ENCODE measurements around the gene UBP1.

UBP1 gene

DNA sequence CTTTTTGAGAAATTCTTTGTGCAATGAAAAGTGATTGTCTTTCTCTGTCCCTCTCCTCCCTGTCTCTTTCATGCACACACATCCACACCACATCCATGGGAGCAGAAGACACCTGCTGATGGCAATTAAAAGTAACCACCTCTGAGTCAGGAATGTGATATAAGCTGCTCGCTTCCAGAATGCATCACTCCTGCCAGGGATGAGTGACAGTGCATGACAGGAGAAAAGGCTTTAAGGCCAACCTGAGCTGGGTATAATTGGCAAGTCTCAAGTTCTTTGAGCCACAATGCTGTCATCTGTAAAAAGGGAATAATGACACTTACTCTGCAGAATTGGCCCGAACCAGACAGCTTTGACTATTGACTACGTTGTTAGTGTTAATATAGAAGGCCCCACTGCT is 59.6 kb downstream of the UBP1 start:
- no peaks in the 10 kb centered on the region for H3K9me3 ChIP-seq (ENCODE audit: control insufficient read depth, low read length)
- H3K36me3 ChIP-seq (ENCODE audit: control insufficient read depth, insufficient read depth, low read length) = no peaks in the 10 kb centered on the region
- no peaks in the 10 kb centered on the region for H3K4me1 ChIP-seq (ENCODE audit: control insufficient read depth, insufficient read depth, low read length)
- H3K27me3 ChIP-seq (ENCODE audit: control insufficient read depth, insufficient read depth, low read length) = no peaks in the 10 kb centered on the region
- no peak overlapping the region for H3K4me3 ChIP-seq (ENCODE audit: low read length)
- no peak overlapping the region for H3K9ac ChIP-seq (ENCODE audit: low read length)

DNA sequence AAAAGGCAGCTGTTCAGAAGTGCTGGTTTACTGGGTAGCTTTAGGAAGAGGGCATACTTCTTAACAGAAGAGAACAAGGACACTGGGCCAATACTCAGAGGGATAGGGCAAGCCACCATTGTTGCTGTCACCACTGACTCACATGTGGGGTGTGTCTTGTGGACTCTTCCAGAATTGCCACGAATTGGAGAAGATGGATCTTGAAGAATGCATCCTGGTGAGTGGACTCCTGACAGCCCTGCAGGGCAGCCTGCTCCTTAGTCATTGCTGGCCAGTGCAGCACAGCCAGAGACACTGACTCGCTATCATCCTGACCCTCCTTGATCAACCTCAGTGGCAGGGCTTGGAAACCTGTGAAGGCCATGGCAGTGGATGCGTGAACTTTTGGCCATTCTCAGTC is 62.3 kb downstream of the UBP1 start:
- H3K9me3 ChIP-seq (ENCODE audit: control insufficient read depth, low read length) = no peaks in the 10 kb centered on the region
- H3K4me3 ChIP-seq (ENCODE audit: low read length) = no peak overlapping the region
- no peaks in the 10 kb centered on the region for H3K36me3 ChIP-seq (ENCODE audit: control insufficient read depth, insufficient read depth, low read length)
- no peaks in the 10 kb centered on the region for H3K4me1 ChIP-seq (ENCODE audit: control insufficient read depth, insufficient read depth, low read length)
- H3K9ac ChIP-seq (ENCODE audit: low read length) = no peak overlapping the region
- no peaks in the 10 kb centered on the region for H3K27me3 ChIP-seq (ENCODE audit: control insufficient read depth, insufficient read depth, low read length)

DNA sequence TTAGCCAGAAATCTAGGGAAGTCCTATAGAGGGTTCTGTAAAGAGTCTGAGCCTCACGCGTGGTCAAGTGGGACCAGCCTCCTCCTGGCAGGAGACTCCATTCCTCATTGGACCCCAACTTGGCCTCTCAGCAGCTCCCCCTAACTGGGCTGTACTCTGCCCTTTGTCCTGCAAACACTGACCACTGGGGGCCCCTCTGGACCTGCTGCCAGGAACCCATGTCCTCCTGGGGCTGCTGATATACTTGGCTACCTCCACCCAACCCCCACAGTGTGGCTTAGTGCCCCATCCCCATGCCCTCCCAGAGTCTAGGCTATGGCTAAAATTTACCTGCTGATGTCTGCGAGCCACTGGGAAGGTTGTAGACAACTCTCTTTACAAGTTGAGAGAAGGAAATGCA is 62.7 kb downstream of the UBP1 start:
- H3K4me1 ChIP-seq (ENCODE audit: control insufficient read depth, insufficient read depth, low read length) = no peaks in the 10 kb centered on the region
- H3K9ac ChIP-seq (ENCODE audit: low read length) = no peak overlapping the region
- no peaks in the 10 kb centered on the region for H3K9me3 ChIP-seq (ENCODE audit: control insufficient read depth, low read length)
- H3K36me3 ChIP-seq (ENCODE audit: control insufficient read depth, insufficient read depth, low read length) = no peaks in the 10 kb centered on the region
- no peak overlapping the region for H3K4me3 ChIP-seq (ENCODE audit: low read length)
- H3K27me3 ChIP-seq (ENCODE audit: control insufficient read depth, insufficient read depth, low read length) = no peaks in the 10 kb centered on the region

DNA sequence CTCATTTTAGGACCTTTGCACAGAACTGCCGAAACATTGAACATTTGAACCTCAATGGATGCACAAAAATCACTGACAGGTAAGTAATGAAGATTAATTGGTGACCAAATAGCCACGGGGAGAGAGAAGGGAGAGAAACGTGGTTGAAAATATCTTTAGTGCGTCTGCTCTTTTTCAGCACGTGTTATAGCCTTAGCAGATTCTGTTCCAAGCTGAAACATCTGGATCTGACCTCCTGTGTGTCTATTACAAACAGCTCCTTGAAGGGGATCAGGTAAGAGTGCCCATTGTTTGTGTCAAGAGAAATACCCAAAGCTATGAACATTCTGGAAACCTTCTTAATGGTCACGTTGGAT is 67.1 kb downstream of the UBP1 start:
- H3K9me3 ChIP-seq (ENCODE audit: control insufficient read depth, low read length) = no peaks in the 10 kb centered on the region
- H3K4me1 ChIP-seq (ENCODE audit: control insufficient read depth, insufficient read depth, low read length) = no peaks in the 10 kb centered on the region
- no peak overlapping the region for H3K4me3 ChIP-seq (ENCODE audit: low read length)
- no peaks in the 10 kb centered on the region for H3K36me3 ChIP-seq (ENCODE audit: control insufficient read depth, insufficient read depth, low read length)
- H3K27me3 ChIP-seq (ENCODE audit: control insufficient read depth, insufficient read depth, low read length) = no peaks in the 10 kb centered on the region
- H3K9ac ChIP-seq (ENCODE audit: low read length) = no peak overlapping the region

DNA sequence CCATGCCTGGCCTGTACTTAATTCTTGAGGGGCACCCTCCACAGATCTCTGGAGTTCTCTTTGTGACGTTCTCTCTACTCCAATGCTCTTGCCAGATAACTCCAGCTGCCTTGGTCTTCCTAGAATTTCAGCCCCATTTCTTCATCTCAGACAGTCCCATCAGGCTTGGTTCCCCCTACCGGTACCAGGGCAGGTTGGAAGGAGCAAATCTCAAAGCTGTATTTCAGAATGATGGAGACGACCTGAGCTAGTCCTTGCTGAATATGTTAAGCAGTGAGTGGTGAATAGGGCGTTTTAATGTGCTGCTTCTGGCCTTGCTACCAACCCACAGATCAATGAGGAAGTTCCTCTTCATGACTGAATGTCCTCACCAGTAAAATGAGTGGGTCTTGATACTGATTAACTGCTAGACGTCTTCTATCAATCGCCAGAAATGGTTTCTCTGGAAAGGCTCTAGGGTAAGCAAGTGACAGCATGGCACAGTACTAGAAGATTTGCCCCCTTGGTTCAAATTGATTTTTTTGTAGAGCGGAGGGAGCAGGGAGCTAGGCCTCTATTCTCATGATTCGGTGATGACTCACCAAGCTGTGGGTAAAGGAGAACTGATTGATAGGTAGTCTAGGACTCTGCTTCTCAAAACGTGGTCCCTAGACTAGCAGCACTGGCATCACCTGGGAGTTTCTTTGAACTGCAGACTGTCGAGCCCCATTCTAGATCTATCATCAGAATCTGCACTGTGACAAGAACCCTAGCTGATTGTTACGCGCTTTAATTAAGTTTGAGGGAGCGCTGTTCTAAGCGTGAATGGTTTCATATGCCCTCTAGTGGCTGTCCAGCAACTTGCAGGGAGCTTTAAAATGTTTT is 67.8 kb downstream of the UBP1 start:
- Histone ChIP-seq H3K9me3 (ENCODE audit: control insufficient read depth, low read length) (no peaks in the 10 kb centered on the region), H3K9ac (ENCODE audit: low read length) (no peak overlapping the region), H3K27me3 (ENCODE audit: control insufficient read depth, insufficient read depth, low read length) (no peaks in the 10 kb centered on the region), H3K4me3 (ENCODE audit: low read length) (no peak overlapping the region), H3K4me1 (ENCODE audit: control insufficient read depth, insufficient read depth, low read length) (no peaks in the 10 kb centered on the region), H3K36me3 (ENCODE audit: control insufficient read depth, insufficient read depth, low read length) (no peaks in the 10 kb centered on the region)

DNA sequence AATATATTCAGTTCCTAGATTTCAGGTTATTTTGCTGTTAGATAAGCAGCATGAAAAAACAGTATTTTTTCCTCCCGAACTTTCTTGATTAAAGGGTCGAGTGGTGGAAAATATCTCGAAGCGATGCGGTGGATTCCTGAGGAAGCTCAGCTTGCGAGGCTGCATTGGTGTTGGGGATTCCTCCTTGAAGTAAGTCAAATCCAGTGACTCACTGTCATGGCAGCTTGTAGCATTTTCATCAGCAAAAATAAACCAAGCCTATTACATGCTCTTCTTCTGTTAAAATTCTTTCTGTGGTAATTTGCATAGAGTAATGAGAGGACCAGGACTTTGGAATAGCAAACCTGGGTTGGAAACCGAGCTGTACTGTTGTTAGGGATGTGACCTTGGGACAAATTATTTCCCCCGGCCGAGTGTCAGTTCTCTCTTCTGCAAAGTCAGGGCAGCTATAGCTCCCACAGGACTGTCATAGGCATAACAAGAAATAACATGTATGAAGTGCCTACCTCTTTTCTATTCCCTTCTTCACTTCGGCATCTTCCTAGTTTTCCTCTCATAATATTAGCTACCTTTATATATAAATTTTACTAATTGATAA is 75.6 kb downstream of the UBP1 start:
- Histone ChIP-seq H3K27me3 (ENCODE audit: control insufficient read depth, insufficient read depth, low read length) (no peaks in the 10 kb centered on the region), H3K4me3 (ENCODE audit: low read length) (no peak overlapping the region), H3K9me3 (ENCODE audit: control insufficient read depth, low read length) (no peaks in the 10 kb centered on the region), H3K9ac (ENCODE audit: low read length) (no peak overlapping the region), H3K36me3 (ENCODE audit: control insufficient read depth, insufficient read depth, low read length) (no peaks in the 10 kb centered on the region), H3K4me1 (ENCODE audit: control insufficient read depth, insufficient read depth, low read length) (peaks cover 6% of the 10 kb centered on the region)

DNA sequence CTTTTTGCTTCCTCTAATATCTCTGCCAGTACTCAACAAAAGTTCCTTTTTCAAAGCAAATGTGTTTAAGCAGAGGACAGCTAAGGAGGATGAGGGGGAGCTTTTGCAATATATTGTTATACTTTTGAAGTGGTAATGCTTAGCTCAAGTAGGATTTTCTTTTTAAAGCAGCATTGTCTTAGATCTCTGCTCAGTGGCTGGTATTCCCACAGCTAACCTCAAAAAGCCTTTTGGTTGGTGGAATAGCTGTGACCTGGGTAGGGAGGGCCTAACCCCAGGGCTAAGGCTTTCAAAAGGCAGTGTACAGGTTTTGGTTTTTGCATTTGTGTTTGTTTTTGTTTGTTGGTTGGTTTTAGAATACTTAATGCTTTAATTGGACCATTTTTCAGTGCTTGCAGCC is 76.1 kb downstream of the UBP1 start:
- Histone ChIP-seq H3K4me1 (ENCODE audit: control insufficient read depth, insufficient read depth, low read length) (peaks cover 11% of the 10 kb centered on the region), H3K9me3 (ENCODE audit: control insufficient read depth, low read length) (no peaks in the 10 kb centered on the region), H3K36me3 (ENCODE audit: control insufficient read depth, insufficient read depth, low read length) (no peaks in the 10 kb centered on the region), H3K27me3 (ENCODE audit: control insufficient read depth, insufficient read depth, low read length) (no peaks in the 10 kb centered on the region), H3K4me3 (ENCODE audit: low read length) (no peak overlapping the region), H3K9ac (ENCODE audit: low read length) (no peak overlapping the region)

DNA sequence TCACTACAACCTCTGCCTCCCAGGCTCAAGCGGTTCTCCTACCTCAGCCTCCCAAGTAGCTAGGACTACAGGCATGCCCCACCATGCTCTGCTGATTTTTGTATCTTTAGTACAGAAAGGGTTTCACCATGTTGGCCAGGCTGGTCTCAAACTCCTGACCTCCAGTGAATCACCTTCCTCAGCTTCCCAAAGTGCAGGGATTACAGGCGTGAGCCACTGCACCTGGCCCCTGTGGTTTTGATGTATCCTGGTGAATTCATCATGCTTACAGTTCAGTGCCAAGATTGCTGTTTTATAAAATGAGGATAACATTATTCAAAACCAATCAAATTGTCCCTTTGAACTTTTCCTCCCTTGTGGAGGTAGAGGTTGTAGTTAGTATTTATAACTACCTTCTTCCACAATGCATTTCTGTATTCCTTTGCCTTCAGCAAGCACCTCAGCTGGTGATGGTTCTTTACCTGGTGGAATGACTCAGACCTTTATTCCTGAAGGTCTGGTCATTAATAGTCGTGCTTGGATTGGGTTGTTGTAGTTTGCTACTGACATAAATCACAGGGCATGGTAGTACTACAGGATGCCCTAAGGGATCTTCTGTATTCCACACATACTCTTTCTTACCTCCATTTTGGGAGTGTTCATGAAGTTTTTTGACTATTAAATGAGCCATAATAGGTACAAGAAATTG is 76.9 kb downstream of the UBP1 start:
- H3K4me1 ChIP-seq (ENCODE audit: control insufficient read depth, insufficient read depth, low read length) = peaks cover 14% of the 10 kb centered on the region
- no peaks in the 10 kb centered on the region for H3K36me3 ChIP-seq (ENCODE audit: control insufficient read depth, insufficient read depth, low read length)
- no peaks in the 10 kb centered on the region for H3K27me3 ChIP-seq (ENCODE audit: control insufficient read depth, insufficient read depth, low read length)
- H3K4me3 ChIP-seq (ENCODE audit: low read length) = no peak overlapping the region
- H3K9ac ChIP-seq (ENCODE audit: low read length) = no peak overlapping the region
- no peaks in the 10 kb centered on the region for H3K9me3 ChIP-seq (ENCODE audit: control insufficient read depth, low read length)

DNA sequence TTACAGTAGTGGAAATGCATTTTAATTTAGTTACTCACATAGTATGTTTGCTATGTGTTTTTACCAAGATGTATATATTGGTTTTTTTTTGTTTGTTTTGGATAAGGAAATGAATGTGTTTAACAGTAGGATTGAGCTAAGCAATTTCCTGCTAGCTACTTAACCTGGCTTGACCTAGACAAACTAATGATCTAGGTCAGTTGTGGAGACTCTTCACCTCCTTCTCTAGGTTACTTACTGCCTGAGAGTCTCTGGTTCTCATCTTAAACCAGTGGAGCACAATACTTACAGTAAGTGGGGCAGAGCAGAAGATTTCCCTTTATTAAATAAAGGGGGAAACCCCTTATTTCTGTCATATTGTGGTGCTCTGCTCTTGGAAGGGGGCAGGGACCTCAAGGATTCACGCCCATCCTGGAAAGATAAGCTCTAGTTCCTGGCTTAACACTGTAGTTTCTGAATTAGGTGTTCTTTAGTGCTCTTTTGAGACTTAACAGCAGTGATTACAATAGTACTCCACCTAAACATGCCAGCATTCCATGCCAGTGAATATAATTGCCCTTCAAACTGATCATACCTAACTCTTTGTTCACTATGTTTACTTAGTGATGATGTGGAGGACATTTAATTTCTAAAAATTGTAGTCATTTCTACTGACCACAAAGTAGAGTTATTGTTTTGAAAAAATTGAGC is 79.9 kb downstream of the UBP1 start:
- no peaks in the 10 kb centered on the region for H3K27me3 ChIP-seq (ENCODE audit: control insufficient read depth, insufficient read depth, low read length)
- no peaks in the 10 kb centered on the region for H3K36me3 ChIP-seq (ENCODE audit: control insufficient read depth, insufficient read depth, low read length)
- peak overlapping the region; percentile 36 for H3K9ac ChIP-seq (ENCODE audit: low read length)
- no peak overlapping the region for H3K4me3 ChIP-seq (ENCODE audit: low read length)
- peaks cover 31% of the 10 kb centered on the region for H3K4me1 ChIP-seq (ENCODE audit: control insufficient read depth, insufficient read depth, low read length)
- H3K9me3 ChIP-seq (ENCODE audit: control insufficient read depth, low read length) = no peaks in the 10 kb centered on the region

DNA sequence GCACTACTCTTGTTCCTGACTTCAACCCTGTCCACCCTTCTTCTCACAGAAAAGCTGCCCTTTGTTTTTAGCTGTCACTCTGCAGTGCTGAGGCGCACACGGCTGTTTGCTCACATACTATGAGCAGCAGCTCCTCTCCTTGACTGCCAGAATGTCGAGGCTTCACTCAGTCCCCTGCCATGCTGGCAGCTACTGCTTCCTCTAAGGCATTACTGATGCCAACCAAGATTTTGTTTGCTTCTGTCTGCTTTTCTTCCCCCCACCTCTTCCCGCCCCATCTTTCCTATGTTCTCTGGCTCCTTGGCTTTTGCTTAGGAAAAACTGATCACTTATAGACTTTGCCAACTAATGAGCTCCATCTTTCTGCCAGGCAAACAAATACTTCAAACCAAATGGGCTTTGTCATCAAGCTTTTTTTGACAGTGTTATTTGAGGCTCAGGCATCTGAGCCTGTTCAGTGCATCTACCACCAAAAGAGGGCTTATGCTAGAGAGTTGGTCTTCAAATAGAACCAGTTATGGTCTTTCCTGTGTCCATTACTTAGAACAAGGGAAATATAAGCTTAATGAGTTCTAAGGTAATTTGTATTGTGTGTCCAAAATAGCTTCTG is 81.9 kb downstream of the UBP1 start:
- Histone ChIP-seq H3K36me3 (ENCODE audit: control insufficient read depth, insufficient read depth, low read length) (no peaks in the 10 kb centered on the region), H3K9ac (ENCODE audit: low read length) (no peak overlapping the region), H3K4me3 (ENCODE audit: low read length) (no peak overlapping the region), H3K27me3 (ENCODE audit: control insufficient read depth, insufficient read depth, low read length) (no peaks in the 10 kb centered on the region), H3K4me1 (ENCODE audit: control insufficient read depth, insufficient read depth, low read length) (peaks cover 35% of the 10 kb centered on the region), H3K9me3 (ENCODE audit: control insufficient read depth, low read length) (no peaks in the 10 kb centered on the region)

DNA sequence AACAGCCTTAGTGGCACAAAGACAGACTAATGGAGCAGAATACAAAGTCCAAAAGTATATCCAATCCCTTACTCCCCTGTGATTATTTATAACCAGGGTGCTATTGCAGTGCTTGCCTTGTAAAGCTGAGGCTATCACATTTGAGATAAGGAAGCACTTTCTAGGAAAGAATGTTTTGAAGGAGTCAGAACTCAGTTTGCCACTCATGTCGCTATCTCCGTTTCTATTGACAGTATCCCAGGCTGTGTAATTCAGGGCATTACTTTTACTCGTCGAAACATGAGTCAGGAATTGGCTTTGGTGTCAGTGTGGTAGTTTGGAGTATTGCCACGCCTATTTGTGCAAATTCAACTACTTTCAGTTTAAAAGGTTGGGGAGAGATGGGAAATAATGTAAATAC is 84.6 kb downstream of the UBP1 start:
- H3K4me1 ChIP-seq (ENCODE audit: control insufficient read depth, insufficient read depth, low read length) = peaks cover 35% of the 10 kb centered on the region
- H3K36me3 ChIP-seq (ENCODE audit: control insufficient read depth, insufficient read depth, low read length) = no peaks in the 10 kb centered on the region
- no peak overlapping the region for H3K4me3 ChIP-seq (ENCODE audit: low read length)

More for the DNA sequence above, 84.6 kb downstream of the UBP1 start:
- H3K9ac ChIP-seq (ENCODE audit: low read length) = no peak overlapping the region
- H3K27me3 ChIP-seq (ENCODE audit: control insufficient read depth, insufficient read depth, low read length) = no peaks in the 10 kb centered on the region
- H3K9me3 ChIP-seq (ENCODE audit: control insufficient read depth, low read length) = no peaks in the 10 kb centered on the region

All from mucosa of stomach (tissue), 1 donor.